ENCODE data around the gene RAB34. TPM values are rescaled to one million over a fixed set of nuclear protein-coding genes. Genes with fewer than 3 reads are reported as not detected.

Gene RAB34
- total RNA-seq, 1 donor from 2014 or later = 62.3 TPM

- Histone ChIP-seq H3K9me3 (no peaks in the 10 kb centered on the region), H3K4me3 (no peak overlapping the region), H3K4me1 (no peaks in the 10 kb centered on the region), H3K36me3 (peaks cover 100% of the 10 kb centered on the region), H3K27me3 (ENCODE audit: low read depth) (no peaks in the 10 kb centered on the region), H3K27ac (no peak overlapping the region)
- intact Hi-C loops (cut with DNase I) = no loop called here
- TF ChIP-seq CTCF (IDR thresholded peaks at IDR 0.05) = no peak
- ATAC-seq (no peak), DNase-seq (no peak)
These were observed 28.7 kb downstream of the RAB34 start for GRCh38 chr17:28689011-28689410.

GRCh38 chr17:28688481-28688880 is 29.2 kb downstream of the RAB34 start:
- DNase-seq (no peak), ATAC-seq (no peak)
- no peak for TF ChIP-seq CTCF (IDR thresholded peaks at IDR 0.05)
- no peaks in the 10 kb centered on the region for H3K9me3 ChIP-seq
- no peak overlapping the region for H3K27ac ChIP-seq
- no peaks in the 10 kb centered on the region for H3K4me1 ChIP-seq
- H3K36me3 ChIP-seq = peaks cover 100% of the 10 kb centered on the region
- no peaks in the 10 kb centered on the region for H3K27me3 ChIP-seq (ENCODE audit: low read depth)
- no peak overlapping the region for H3K4me3 ChIP-seq
- intact Hi-C loops (cut with DNase I) = no loop called here

DNA sequence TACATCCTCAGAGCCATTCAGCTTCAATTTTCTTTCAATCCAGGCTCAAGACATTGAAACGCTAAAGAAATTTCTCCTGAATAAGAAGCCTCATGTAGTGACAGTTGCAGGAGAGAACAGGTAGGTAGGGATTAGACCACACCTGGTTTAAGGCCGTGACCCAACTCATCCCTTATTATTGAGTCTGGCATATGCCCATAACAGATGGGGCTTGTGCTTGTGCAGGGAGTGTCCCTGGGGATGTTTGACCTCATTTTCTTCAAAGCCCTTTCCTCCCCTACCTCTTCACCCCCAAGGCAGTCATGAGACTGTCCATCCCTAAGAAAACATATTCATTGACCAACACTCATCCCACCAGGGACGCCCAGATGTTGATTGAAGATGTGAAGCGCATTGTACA is 31.4 kb downstream of the RAB34 start:
- intact Hi-C loops (cut with DNase I) = no loop called here
- no peak for ATAC-seq
- Histone ChIP-seq H3K4me1 (no peaks in the 10 kb centered on the region), H3K36me3 (peaks cover 100% of the 10 kb centered on the region), H3K27ac (no peak overlapping the region), H3K27me3 (ENCODE audit: low read depth) (no peaks in the 10 kb centered on the region), H3K4me3 (no peak overlapping the region), H3K9me3 (no peaks in the 10 kb centered on the region)
- no peak for DNase-seq
- no peak for TF ChIP-seq CTCF (IDR thresholded peaks at IDR 0.05)

- ATAC-seq (no peak), DNase-seq (no peak)
- no peak for TF ChIP-seq CTCF (IDR thresholded peaks at IDR 0.05)
- Histone ChIP-seq H3K36me3 (peaks cover 100% of the 10 kb centered on the region), H3K27me3 (ENCODE audit: low read depth) (no peaks in the 10 kb centered on the region), H3K4me1 (no peaks in the 10 kb centered on the region), H3K27ac (no peak overlapping the region), H3K4me3 (no peak overlapping the region), H3K9me3 (no peaks in the 10 kb centered on the region)
- intact Hi-C loops (cut with DNase I) = no loop called here
These were observed 32.3 kb downstream of the RAB34 start for GRCh38 chr17:28685366-28685765.

DNA sequence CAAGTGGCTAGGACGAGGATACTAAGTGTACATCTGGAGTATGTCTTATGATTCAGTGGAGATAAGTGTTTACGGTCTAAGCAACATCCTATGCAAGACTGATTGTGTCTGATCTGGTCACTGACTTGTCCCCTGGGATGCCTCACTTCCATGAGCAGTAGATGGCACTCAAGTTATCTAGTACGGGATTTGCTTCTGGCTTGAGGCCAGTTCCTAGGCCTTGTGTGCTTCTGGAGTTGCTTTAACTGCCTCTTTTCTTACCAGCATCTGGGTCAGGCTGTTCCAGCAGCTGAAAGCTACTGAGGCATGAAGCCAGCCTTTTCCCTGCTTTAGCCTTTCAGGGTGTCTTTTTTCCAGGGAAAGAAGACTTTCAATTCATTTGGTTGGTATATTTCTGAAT is 32.7 kb downstream of the RAB34 start:
- no peak for TF ChIP-seq CTCF (IDR thresholded peaks at IDR 0.05)
- Histone ChIP-seq H3K4me3 (no peak overlapping the region), H3K9me3 (no peaks in the 10 kb centered on the region), H3K4me1 (no peaks in the 10 kb centered on the region), H3K27me3 (ENCODE audit: low read depth) (no peaks in the 10 kb centered on the region), H3K36me3 (peaks cover 100% of the 10 kb centered on the region), H3K27ac (no peak overlapping the region)
- intact Hi-C loops (cut with DNase I) = no loop called here
- ATAC-seq (no peak), DNase-seq (no peak)

DNA sequence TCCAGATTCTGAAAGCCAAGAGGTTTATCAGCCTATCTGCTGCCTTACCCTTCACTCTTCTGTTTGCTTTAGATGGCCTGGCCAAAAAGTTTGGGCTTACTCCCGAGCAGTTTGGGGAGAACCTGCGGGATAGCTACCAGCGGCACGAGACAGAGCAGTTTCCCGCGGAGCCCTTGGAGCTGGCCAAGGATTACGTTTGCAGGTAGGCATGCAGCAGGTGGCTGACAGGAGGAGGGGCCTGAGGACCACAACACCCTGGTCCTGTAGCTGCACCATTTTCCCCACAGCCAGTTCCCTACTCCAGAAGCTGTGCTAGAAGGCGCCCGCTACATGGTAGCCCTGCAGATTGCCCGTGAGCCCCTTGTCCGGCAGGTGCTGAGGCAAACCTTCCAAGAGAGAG is 35.0 kb downstream of the RAB34 start:
- peaks cover 100% of the 10 kb centered on the region for H3K36me3 ChIP-seq
- intact Hi-C loops (cut with DNase I) = no loop called here
- H3K4me1 ChIP-seq = no peaks in the 10 kb centered on the region
- H3K27ac ChIP-seq = no peak overlapping the region
- H3K27me3 ChIP-seq (ENCODE audit: low read depth) = no peaks in the 10 kb centered on the region
- no peaks in the 10 kb centered on the region for H3K9me3 ChIP-seq
- no peak overlapping the region for H3K4me3 ChIP-seq
- DNase-seq (no peak), ATAC-seq (no peak)
- TF ChIP-seq CTCF (IDR thresholded peaks at IDR 0.05) = no peak
